Trophoblast cell (in vitro differentiated cells and primary cell): Measurements from ENCODE around the gene DSTN.

Source experiments
- DNase-seq, 2 donors: peaks; one replicate each; pipeline ENCODE4 v3.0.0-alpha.2; 2016
- H2AFZ ChIP-seq: 2 replicates; pipeline ENCODE4 v1.6.1; 2013; ENCODE audit warnings: low read length, moderate library complexity, mild to moderate bottlenecking; ENCODE audit not compliant: insufficient read depth, poor library complexity
- H2AK5ac ChIP-seq: 2 replicates; pipeline ENCODE4 v1.6.1; 2013; ENCODE audit warnings: mild to moderate bottlenecking, low read length
- H2BK120ac ChIP-seq: 2 replicates; pipeline ENCODE4 v1.6.1; 2013; ENCODE audit warnings: low read length, mild to moderate bottlenecking, moderate library complexity; ENCODE audit not compliant: insufficient read depth, poor library complexity
- H2BK12ac ChIP-seq: 2 replicates; pipeline ENCODE4 v1.6.1; 2013; ENCODE audit warnings: mild to moderate bottlenecking, low read length, moderate library complexity
- H2BK5ac ChIP-seq: 2 replicates; pipeline ENCODE4 v1.6.1; 2013; ENCODE audit warnings: low read length, low read depth, moderate library complexity, mild to moderate bottlenecking; ENCODE audit not compliant: poor library complexity
- H3K14ac ChIP-seq: 2 replicates; pipeline ENCODE4 v1.6.1; 2013; ENCODE audit warnings: mild to moderate bottlenecking, low read length
- H3K18ac ChIP-seq: 2 replicates; pipeline ENCODE4 v1.6.1; 2013; ENCODE audit warnings: mild to moderate bottlenecking, low read length
- H3K23ac ChIP-seq: 2 replicates; pipeline ENCODE4 v1.6.1; 2013; ENCODE audit warnings: low read length
- H3K27ac ChIP-seq: 2 replicates; pipeline ENCODE4 v1.5.1; 2013; ENCODE audit warnings: low read depth, mild to moderate bottlenecking, inconsistent platforms, low read length, moderate library complexity
- H3K27me3 ChIP-seq: 2 replicates; pipeline ENCODE4 v1.6.1; 2013; ENCODE audit warnings: inconsistent platforms, mild to moderate bottlenecking, low read length, moderate library complexity; ENCODE audit not compliant: insufficient read depth
- H3K36me3 ChIP-seq, 2 experiments: 1 replicate in 1 of 2; 2 replicates in 1 of 2; pipeline ENCODE4 v1.6.1; 2013; ENCODE audit warnings: low read length in 2 of 2, mild to moderate bottlenecking in 2 of 2, moderate library complexity in 1 of 2; ENCODE audit not compliant: insufficient read depth in 2 of 2, control insufficient read depth in 1 of 2
- H3K4ac ChIP-seq: 2 replicates; pipeline ENCODE4 v1.6.1; 2013; ENCODE audit warnings: low read depth, mild to moderate bottlenecking, low read length, moderate library complexity
- H3K4me1 ChIP-seq, 2 experiments: 1 replicate in 1 of 2; 2 replicates in 1 of 2; pipeline ENCODE4 v1.6.1; 2013; ENCODE audit warnings: low read length in 2 of 2, mild to moderate bottlenecking in 2 of 2, moderate library complexity in 1 of 2; ENCODE audit not compliant: insufficient read depth in 2 of 2, control insufficient read depth in 1 of 2
- H3K4me2 ChIP-seq: 2 replicates; pipeline ENCODE4 v1.6.1; 2013; ENCODE audit warnings: inconsistent platforms, mild to moderate bottlenecking, low read length, moderate library complexity
- H3K4me3 ChIP-seq: 2 replicates; pipeline ENCODE4 v1.5.1; 2013; ENCODE audit warnings: mild to moderate bottlenecking, low read depth, low read length, inconsistent platforms
- H3K79me1 ChIP-seq: one replicate; pipeline ENCODE4 v1.6.1; 2013; ENCODE audit warnings: low read length
- H3K79me2 ChIP-seq: 2 replicates; pipeline ENCODE4 v1.6.1; 2013; ENCODE audit warnings: low read length, mild to moderate bottlenecking; ENCODE audit not compliant: control insufficient read depth, insufficient read depth, poor library complexity
- H3K9ac ChIP-seq: 2 replicates; pipeline ENCODE4 v1.6.1; 2013; ENCODE audit warnings: mild to moderate bottlenecking, low read length
- H3K9me3 ChIP-seq: 2 replicates; pipeline ENCODE4 v1.6.1; 2013; ENCODE audit warnings: low read depth, mild to moderate bottlenecking, control low read depth, inconsistent platforms, low read length; ENCODE audit not compliant: insufficient read depth
- H4K12ac ChIP-seq: 2 replicates; pipeline ENCODE4 v1.6.1; 2013; ENCODE audit warnings: low read depth, mild to moderate bottlenecking, low read length, moderate library complexity
- H4K8ac ChIP-seq: 2 replicates; pipeline ENCODE4 v1.6.1; 2013; ENCODE audit warnings: low read depth, mild to moderate bottlenecking, low read length, moderate library complexity
- H4K91ac ChIP-seq: one replicate; pipeline ENCODE4 v1.6.1; 2013; ENCODE audit warnings: low read depth, mild to moderate bottlenecking, low read length, moderate library complexity
- WGBS: extraction: QIAGEN DNeasy Blood & Tissue Kit; methylation state at CpG from one replicate; pipeline ENCODE4 v1.1.7; 2013; ENCODE audit warnings: missing lambda C conversion rate; ENCODE audit not compliant: insufficient read length, insufficient coverage; ENCODE audit errors: extremely low coverage; 5-methylcytosine and 5-hydroxymethylcytosine counted together

The DSTN gene

GRCh38 chr20:17652411-17652810 is 82.5 kb downstream of the DSTN start:
- no peak overlapping the region for H4K12ac ChIP-seq
- H2AFZ ChIP-seq: no peak overlapping the region
- no peak overlapping the region for H2AK5ac ChIP-seq
- H3K4ac ChIP-seq: no peak overlapping the region
- H3K23ac ChIP-seq: no peak overlapping the region
- H3K4me1 ChIP-seq: peaks cover 0 to 4% of the 10 kb centered on the region in 2 experiments
- no peak overlapping the region for H3K4me3 ChIP-seq
- no peak overlapping the region for H2BK120ac ChIP-seq
- H3K36me3 ChIP-seq: peaks cover 40 to 51% of the 10 kb centered on the region in 2 experiments
- H4K8ac ChIP-seq: no peak overlapping the region
- H3K79me2 ChIP-seq: peaks cover 3% of the 10 kb centered on the region
- H3K9me3 ChIP-seq: no peaks in the 10 kb centered on the region
- H3K14ac ChIP-seq: no peak overlapping the region
- H3K27ac ChIP-seq: no peak overlapping the region
- WGBS: no CpG with 5 or more reads among the region's 10 CpGs
- no peak overlapping the region for H4K91ac ChIP-seq
- no peak overlapping the region for H3K9ac ChIP-seq
- no peak for DNase-seq
- no peaks in the 10 kb centered on the region for H3K79me1 ChIP-seq
- H2BK12ac ChIP-seq: no peak overlapping the region
- no peak overlapping the region for H2BK5ac ChIP-seq
- no peaks in the 10 kb centered on the region for H3K27me3 ChIP-seq
- peak overlapping the region; percentile 55 for H3K18ac ChIP-seq
- no peak overlapping the region for H3K4me2 ChIP-seq

- Histone ChIP-seq H3K79me2 (no peaks in the 10 kb centered on the region), H4K91ac (no peak overlapping the region), H2BK5ac (no peak overlapping the region), H3K14ac (no peak overlapping the region), H3K27ac (no peak overlapping the region), H3K4me1 (peaks cover 0 to 4% of the 10 kb centered on the region in 2 experiments), H2AFZ (no peak overlapping the region), H2BK120ac (no peak overlapping the region), H3K79me1 (no peaks in the 10 kb centered on the region), H3K9ac (no peak overlapping the region), H3K4me2 (no peak overlapping the region), H3K36me3 (peaks cover 47 to 62% of the 10 kb centered on the region in 2 experiments), H3K27me3 (no peaks in the 10 kb centered on the region), H3K4ac (no peak overlapping the region), H3K4me3 (no peak overlapping the region), H4K12ac (no peak overlapping the region), H2BK12ac (no peak overlapping the region), H3K23ac (peak overlapping the region; percentile 43), H3K9me3 (no peaks in the 10 kb centered on the region), H4K8ac (no peak overlapping the region), H2AK5ac (no peak overlapping the region), H3K18ac (no peak overlapping the region)
- no peak for DNase-seq
- no CpG with 5 or more reads among the region's 11 CpGs for WGBS
Observed at GRCh38 chr20:17653835-17654648, 84.2 kb downstream of the DSTN start.

- H4K12ac ChIP-seq: no peak overlapping the region
- no peak overlapping the region for H2AK5ac ChIP-seq
- H3K4me2 ChIP-seq: no peak overlapping the region
- no peak overlapping the region for H3K9ac ChIP-seq
- no peaks in the 10 kb centered on the region for H3K9me3 ChIP-seq
- DNase-seq: peak; percentile 42 to 73
- H3K18ac ChIP-seq: no peak overlapping the region
- H3K79me2 ChIP-seq: no peaks in the 10 kb centered on the region
- H3K4me1 ChIP-seq: peaks cover 0 to 4% of the 10 kb centered on the region in 2 experiments
- no peak overlapping the region for H2AFZ ChIP-seq
- H2BK120ac ChIP-seq: no peak overlapping the region
- H2BK12ac ChIP-seq: no peak overlapping the region
- no peak overlapping the region for H4K91ac ChIP-seq
- H3K23ac ChIP-seq: peak overlapping the region; percentile 43
- no peaks in the 10 kb centered on the region for H3K79me1 ChIP-seq
- H3K27me3 ChIP-seq: no peaks in the 10 kb centered on the region
- no peak overlapping the region for H3K14ac ChIP-seq
- H4K8ac ChIP-seq: no peak overlapping the region
- H3K4ac ChIP-seq: no peak overlapping the region
- H3K4me3 ChIP-seq: no peak overlapping the region
- H2BK5ac ChIP-seq: no peak overlapping the region
- peaks cover 52 to 64% of the 10 kb centered on the region in 2 experiments for H3K36me3 ChIP-seq
- no CpG with 5 or more reads among the region's 7 CpGs for WGBS
- no peak overlapping the region for H3K27ac ChIP-seq
Observed at GRCh38 chr20:17654649-17655285, 84.9 kb downstream of the DSTN start.

- no peaks in the 10 kb centered on the region for H3K27me3 ChIP-seq
- no peaks in the 10 kb centered on the region for H3K9me3 ChIP-seq
- H3K9ac ChIP-seq: no peak overlapping the region
- peaks cover 53 to 66% of the 10 kb centered on the region in 2 experiments for H3K36me3 ChIP-seq
- no peak overlapping the region for H2BK12ac ChIP-seq
- H3K79me2 ChIP-seq: no peaks in the 10 kb centered on the region
- no peak overlapping the region for H3K18ac ChIP-seq
- no peak overlapping the region for H3K14ac ChIP-seq
- no CpG with 5 or more reads among the region's 7 CpGs for WGBS
- no peak overlapping the region for H4K91ac ChIP-seq
- no peak overlapping the region for H3K4me3 ChIP-seq
- no peak overlapping the region for H2BK5ac ChIP-seq
- no peak overlapping the region for H4K8ac ChIP-seq
- no peak overlapping the region for H3K23ac ChIP-seq
- peaks cover 0 to 4% of the 10 kb centered on the region in 2 experiments for H3K4me1 ChIP-seq
- H2BK120ac ChIP-seq: no peak overlapping the region
- no peak overlapping the region for H4K12ac ChIP-seq
- H3K4ac ChIP-seq: no peak overlapping the region
- no peak overlapping the region for H2AFZ ChIP-seq
- no peak overlapping the region for H2AK5ac ChIP-seq
- no peaks in the 10 kb centered on the region for H3K79me1 ChIP-seq
- H3K4me2 ChIP-seq: no peak overlapping the region
- H3K27ac ChIP-seq: no peak overlapping the region
- peak in 1 of 2 donors; percentile 46 for DNase-seq
Observed at GRCh38 chr20:17655286-17655651, 85.4 kb downstream of the DSTN start.
